Ishikawa (cell line): Measurements from ENCODE around the gene PCDHB6.

Experiments used
- CEBPB ChIP-seq: IDR thresholded peaks from 2 replicates; pipeline ENCODE4 v1.6.1; 2012
- EP300 ChIP-seq: IDR thresholded peaks from 2 replicates; pipeline ENCODE4 v1.6.1; 2012; ENCODE audit warnings: borderline replicate concordance
- MAX ChIP-seq: IDR thresholded peaks from 2 replicates; pipeline ENCODE4 v1.6.1; 2012
- NFIC ChIP-seq: IDR thresholded peaks from 2 replicates; pipeline ENCODE4 v1.6.1; 2012
- RAD21 ChIP-seq: IDR thresholded peaks from 2 replicates; pipeline ENCODE4 v1.6.1; 2012; ENCODE audit warnings: low read depth
- REST ChIP-seq: IDR thresholded peaks from 2 replicates; pipeline ENCODE4 v1.6.1; 2012; ENCODE audit warnings: low read depth, mild to moderate bottlenecking
- TAF1 ChIP-seq: IDR thresholded peaks from 2 replicates; pipeline ENCODE4 v1.6.1; 2012; ENCODE audit warnings: low read depth, mild to moderate bottlenecking
- TCF12 ChIP-seq: IDR thresholded peaks from 2 replicates; pipeline ENCODE4 v1.6.1; 2012; ENCODE audit warnings: low read depth
- TEAD4 ChIP-seq: IDR thresholded peaks from 2 replicates; pipeline ENCODE4 v1.6.1; 2012
- USF1 ChIP-seq: IDR thresholded peaks from 2 replicates; pipeline ENCODE4 v1.6.1; 2012

GRCh38 chr5:141199359-141200235 is 49.7 kb downstream of the PCDHB6 start, which contains the start of gene PCDHB11:
- TF ChIP-seq TAF1 (no peak), USF1 (no peak), TEAD4 (no peak), NFIC (no peak), EP300 (no peak), TCF12 (no peak), REST (no peak), MAX (no peak), RAD21 (peak; percentile 46), CEBPB (no peak)
